OCI-LY7 (cell line): ENCODE data around the gene DGKZ. TPM values are rescaled to one million over a fixed set of nuclear protein-coding genes. Genes with fewer than 3 reads are reported as not detected.

Experiments used
- BruUV-seq: library from RNA; stranded (reverse); fragments of 400-500 nt; replicated peaks from 2 replicates; lab custom pipeline; 2021; lab: Mats Ljungman, UMichigan
- CTCF ChIA-PET: fragments of 300-600 bp; sonication (Branson Sonifier 250); formaldehyde crosslinking; loops from one replicate; lab custom pipeline; 2022; ENCODE audit warnings: antibody characterized with exemption; ENCODE audit not compliant: unreplicated experiment; lab: Charles Lee
- POLR2A ChIA-PET: fragments of 300-600 bp; sonication (Branson Sonifier 250); formaldehyde crosslinking; loops from one replicate; lab custom pipeline; 2022; ENCODE audit warnings: antibody characterized with exemption; lab: Charles Lee
- DNase-seq: peaks from one replicate; pipeline ENCODE4 v3.0.0-alpha.2; 2015; ENCODE audit warnings: low spot score
- H2AFZ ChIP-seq: fragments of 200-600 bp; sonication (generic), shearing (Covaris generic); 2 replicates; pipeline ENCODE4 v1.6.1; 2014; ENCODE audit warnings: mild to moderate bottlenecking, antibody characterized with exemption, low read length, moderate library complexity
- H3K27ac ChIP-seq: fragments of 200-600 bp; sonication (generic); 2 replicates; pipeline ENCODE4 v1.5.1; 2014; ENCODE audit warnings: mixed run types, low read depth, mild to moderate bottlenecking, moderate library complexity, low read length, inconsistent platforms; ENCODE audit not compliant: poor library complexity, severe bottlenecking
- H3K36me3 ChIP-seq: fragments of 200-600 bp; sonication (generic); 2 replicates; pipeline ENCODE4 v1.6.1; 2014; ENCODE audit warnings: mild to moderate bottlenecking, antibody characterized with exemption, low read length, moderate library complexity, mixed read lengths; ENCODE audit not compliant: insufficient read depth
- H3K4me1 ChIP-seq: fragments of 200-600 bp; sonication (generic); 2 replicates; pipeline ENCODE4 v1.5.1; 2014; ENCODE audit warnings: mild to moderate bottlenecking, low read length; ENCODE audit not compliant: insufficient read depth, poor library complexity, severe bottlenecking
- H3K4me2 ChIP-seq: fragments of 200-600 bp; sonication (generic); 2 replicates; pipeline ENCODE4 v1.6.1; 2014; ENCODE audit warnings: mild to moderate bottlenecking, low read length
- H3K4me3 ChIP-seq: fragments of 200-600 bp; sonication (generic); 2 replicates; pipeline ENCODE4 v1.5.1; 2014; ENCODE audit warnings: mild to moderate bottlenecking, low read depth, low read length; ENCODE audit not compliant: poor library complexity, severe bottlenecking
- H3K79me2 ChIP-seq: fragments of 200-600 bp; sonication (generic); 2 replicates; pipeline ENCODE4 v1.6.1; 2016; ENCODE audit warnings: low read depth, mild to moderate bottlenecking, low read length, moderate library complexity, mixed read lengths; ENCODE audit not compliant: insufficient read depth
- H3K9me2 ChIP-seq: fragments of 200-600 bp; sonication (generic); 2 replicates; pipeline ENCODE4 v1.6.1; 2016; ENCODE audit warnings: mild to moderate bottlenecking, low read length, mixed read lengths; ENCODE audit not compliant: insufficient read depth
- H3K9me3 ChIP-seq: fragments of 200-600 bp; sonication (generic); 2 replicates; pipeline ENCODE4 v1.6.1; 2014; ENCODE audit warnings: mild to moderate bottlenecking, mixed run types, low read length, mixed read lengths
- H4K20me1 ChIP-seq: fragments of 200-600 bp; sonication (generic); 2 replicates; pipeline ENCODE4 v1.6.1; 2014; ENCODE audit warnings: mild to moderate bottlenecking, antibody characterized with exemption, low read length, moderate library complexity, mixed read lengths; ENCODE audit not compliant: insufficient read depth
- CTCF ChIP-seq: fragments of 200-600 bp; sonication (generic); conservative IDR thresholded peaks from 2 replicates; pipeline ENCODE4 v1.5.1; 2014; ENCODE audit warnings: mild to moderate bottlenecking, antibody characterized with exemption, low read length, moderate library complexity, mixed read lengths
- EZH2phosphoT487 ChIP-seq: fragments of 200-600 bp; sonication (generic); IDR thresholded peaks from 2 replicates; pipeline ENCODE4 v1.6.1; 2018; ENCODE audit warnings: low read depth, borderline replicate concordance, mild to moderate bottlenecking, mixed run types, antibody characterized with exemption, low read length, moderate library complexity, mixed read lengths
- intact Hi-C: fragments of 100-400 bp; cut with micrococcal nuclease; formaldehyde crosslinking; loops from one replicate; pipeline ENCODE4 v1.10.0; 2022; ENCODE audit not compliant: unreplicated experiment
- total RNA-seq, 2 experiments: library from RNA; depleted of rRNA in 1 of 2; stranded (reverse); fragments of >200 nt in 1 of 2; shearing (Covaris generic) in 1 of 2; gene quantifications; 2 replicates each; pipeline ENCODE4 v1.2.3, GENCODE V29; 2014 to 2022

DGKZ gene
- total RNA-seq, 2 experiments from 2014 or later: 134 to 141 TPM

GRCh38 chr11:46342239-46342638, 5.0 kb upstream of the DGKZ start:
- CTCF ChIA-PET: no interaction called here
- intact Hi-C loops: no loop called here
- no peaks in the 10 kb centered on the region for H3K9me3 ChIP-seq
- no peak overlapping the region for H3K4me3 ChIP-seq
- TF ChIP-seq EZH2phosphoT487: no peak
- no peak for TF ChIP-seq CTCF
- peaks cover 27% of the 10 kb centered on the region for H3K4me1 ChIP-seq
- no TSS peak for BruUV-seq
- no peak overlapping the region for H2AFZ ChIP-seq
- no peaks in the 10 kb centered on the region for H3K9me2 ChIP-seq
- H4K20me1 ChIP-seq: no peaks in the 10 kb centered on the region
- no peaks in the 10 kb centered on the region for H3K79me2 ChIP-seq
- no peak overlapping the region for H3K27ac ChIP-seq
- H3K4me2 ChIP-seq: peak overlapping the region; percentile 9; the same call in 1 of the 2 replicates
- POLR2A ChIA-PET: interaction anchor here (1.8 to 2.5 kb wide), 2 partner anchors 19 to 24 kb away, joined by 5 to 13 read pairs; no protein-coding TSS in a partner anchor
- no peaks in the 10 kb centered on the region for H3K36me3 ChIP-seq
- DNase-seq: peak; percentile 32

- H3K9me3 ChIP-seq: no peaks in the 10 kb centered on the region
- H3K36me3 ChIP-seq: peaks cover 3% of the 10 kb centered on the region; the same call in 1 of the 2 replicates
- no peak overlapping the region for H3K4me2 ChIP-seq
- no TSS peak for BruUV-seq
- peaks cover 10% of the 10 kb centered on the region for H3K79me2 ChIP-seq
- no peaks in the 10 kb centered on the region for H3K9me2 ChIP-seq
- no peak for TF ChIP-seq EZH2phosphoT487
- no peak for TF ChIP-seq CTCF
- intact Hi-C loops: no loop called here
- H3K27ac ChIP-seq: no peak overlapping the region
- DNase-seq: no peak
- H4K20me1 ChIP-seq: no peaks in the 10 kb centered on the region; the same call in 1 of the 2 replicates
- H2AFZ ChIP-seq: no peak overlapping the region
- peaks cover 30% of the 10 kb centered on the region for H3K4me1 ChIP-seq
- POLR2A ChIA-PET: interaction anchor here (1.0 to 2.5 kb wide), 3 partner anchors 17 to 31 kb away, joined by 3 to 13 read pairs (median 3); no protein-coding TSS in a partner anchor
- CTCF ChIA-PET: no interaction called here
- no peak overlapping the region for H3K4me3 ChIP-seq
These were observed 3.7 kb upstream of the DGKZ start for GRCh38 chr11:46343520-46343919.

- H2AFZ ChIP-seq: peak overlapping the region; percentile 11; the same call in 1 of the 2 replicates
- ChIA-PET POLR2A (interaction anchor here (0.6 to 1.0 kb wide), 3 partner anchors 81 to 231 kb away, joined by 3 to 4 read pairs (median 3); no protein-coding TSS in a partner anchor), CTCF (interaction anchor here (2.3 kb wide), 1 partner anchor 27 kb away, joined by 8 read pairs; no protein-coding TSS in a partner anchor)
- no peak for TF ChIP-seq CTCF
- no peak for TF ChIP-seq EZH2phosphoT487
- peaks cover 8% of the 10 kb centered on the region; the same call in 1 of the 2 replicates for H4K20me1 ChIP-seq
- peak overlapping the region; percentile 36 for H3K4me2 ChIP-seq
- no peaks in the 10 kb centered on the region for H3K9me3 ChIP-seq
- H3K4me1 ChIP-seq: peaks cover 46% of the 10 kb centered on the region
- intact Hi-C loops: no loop called here
- peak; percentile 36 for DNase-seq
- no peaks in the 10 kb centered on the region for H3K9me2 ChIP-seq
- H3K27ac ChIP-seq: no peak overlapping the region
- H3K36me3 ChIP-seq: peaks cover 7% of the 10 kb centered on the region; the same call in 1 of the 2 replicates
- no TSS peak for BruUV-seq
- peak overlapping the region; percentile 19 for H3K4me3 ChIP-seq
- H3K79me2 ChIP-seq: peaks cover 25% of the 10 kb centered on the region
These were observed 2.1 kb upstream of the DGKZ start for GRCh38 chr11:46345131-46345597.
